RWPE1 (cell line): ENCODE measurements around the gene FBXW4.

Source experiments
- CTCF ChIA-PET: fragments of 350-600 bp; sonication (Branson Sonifier 250); formaldehyde crosslinking; extraction: SDS; loops from one replicate; lab custom pipeline; 2021; lab: Yijun Ruan, JAX
- POLR2A ChIA-PET: fragments of 400-600 bp; formaldehyde crosslinking; extraction: SDS; loops from one replicate; lab custom pipeline; 2020; ENCODE audit warnings: antibody characterized with exemption; ENCODE audit not compliant: low non-redundant PET; lab: Yijun Ruan, JAX
- DNase-seq: peaks from one replicate; pipeline ENCODE4 v3.0.0; 2012; ENCODE audit warnings: low spot score
- H3K27ac ChIP-seq: fragments of 450-650 bp; 2 replicates; pipeline ENCODE4 v1.5.1; 2017
- TF ChIP-seq, protein P1 (sequence below): fragments of 450-650 bp; conservative IDR thresholded peaks from 2 replicates; pipeline ENCODE4 v1.5.1; 2017; ENCODE audit warnings: low read depth, mild to moderate bottlenecking

FBXW4 gene

GRCh38 chr10:101708073-101708472 is 13.1 kb upstream of the FBXW4 start:
- no peak for DNase-seq
- ChIA-PET POLR2A (no interaction called here), CTCF (interaction anchor here (0.6 kb wide), 1 partner anchor 48 kb away, joined by 4 read pairs; no protein-coding TSS in a partner anchor)
- no peak overlapping the region for H3K27ac ChIP-seq
- TF ChIP-seq, protein P1, sequence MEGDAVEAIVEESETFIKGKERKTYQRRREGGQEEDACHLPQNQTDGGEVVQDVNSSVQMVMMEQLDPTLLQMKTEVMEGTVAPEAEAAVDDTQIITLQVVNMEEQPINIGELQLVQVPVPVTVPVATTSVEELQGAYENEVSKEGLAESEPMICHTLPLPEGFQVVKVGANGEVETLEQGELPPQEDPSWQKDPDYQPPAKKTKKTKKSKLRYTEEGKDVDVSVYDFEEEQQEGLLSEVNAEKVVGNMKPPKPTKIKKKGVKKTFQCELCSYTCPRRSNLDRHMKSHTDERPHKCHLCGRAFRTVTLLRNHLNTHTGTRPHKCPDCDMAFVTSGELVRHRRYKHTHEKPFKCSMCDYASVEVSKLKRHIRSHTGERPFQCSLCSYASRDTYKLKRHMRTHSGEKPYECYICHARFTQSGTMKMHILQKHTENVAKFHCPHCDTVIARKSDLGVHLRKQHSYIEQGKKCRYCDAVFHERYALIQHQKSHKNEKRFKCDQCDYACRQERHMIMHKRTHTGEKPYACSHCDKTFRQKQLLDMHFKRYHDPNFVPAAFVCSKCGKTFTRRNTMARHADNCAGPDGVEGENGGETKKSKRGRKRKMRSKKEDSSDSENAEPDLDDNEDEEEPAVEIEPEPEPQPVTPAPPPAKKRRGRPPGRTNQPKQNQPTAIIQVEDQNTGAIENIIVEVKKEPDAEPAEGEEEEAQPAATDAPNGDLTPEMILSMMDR, result no peak

GRCh38 chr10:101704331-101704730 is 9.4 kb upstream of the FBXW4 start:
- DNase-seq, result no peak
- ChIA-PET CTCF (interaction anchor here (1.3 kb wide), 2 partner anchors 76 to 77 kb away, joined by 3 read pairs; no protein-coding TSS in a partner anchor), POLR2A (no interaction called here)
- H3K27ac ChIP-seq, result no peak overlapping the region
- TF ChIP-seq, protein P1, result no peak

GRCh38 chr10:101696632-101697031 is 1.7 kb upstream of the FBXW4 start:
- TF ChIP-seq, protein P1, result no peak
- no peak overlapping the region for H3K27ac ChIP-seq
- ChIA-PET POLR2A (no interaction called here), CTCF (no interaction called here)
- DNase-seq, result no peak

GRCh38 chr10:101695404-101695890 is 477 bp upstream of the FBXW4 start:
- ChIA-PET CTCF (no interaction called here), POLR2A (no interaction called here)
- DNase-seq, result no peak
- peak overlapping the region; percentile 87 for H3K27ac ChIP-seq
- TF ChIP-seq, protein P1, result no peak

GRCh38 chr10:101693978-101694673 is 844 bp downstream of the FBXW4 start:
- ChIA-PET POLR2A (interaction anchor here (0.5 to 1.1 kb wide), 2 partner anchors 9 to 17 kb away, joined by 4 to 8 read pairs; no protein-coding TSS in a partner anchor), CTCF (interaction anchor here (0.5 to 1.4 kb wide), 5 partner anchors 87 to 724 kb away, joined by 3 to 6 read pairs (median 3); no protein-coding TSS in a partner anchor)
- TF ChIP-seq, protein P1, result no peak
- DNase-seq, result peak; percentile 60
- peak overlapping the region; percentile 87 for H3K27ac ChIP-seq

GRCh38 chr10:101693651-101693977 is 1.4 kb downstream of the FBXW4 start:
- TF ChIP-seq, protein P1, result no peak
- POLR2A ChIA-PET, result interaction anchor here (1.1 kb wide), 1 partner anchor 8 kb away, joined by 4 read pairs; no protein-coding TSS in a partner anchor
- CTCF ChIA-PET, result interaction anchor here (0.6 to 1.4 kb wide), 4 partner anchors 11 to 724 kb away, joined by 3 to 6 read pairs (median 4); no protein-coding TSS in a partner anchor
- DNase-seq, result no peak
- H3K27ac ChIP-seq, result peak overlapping the region; percentile 87
